DMS153 (cell line): ENCODE measurements around the gene ZNF43.
"Not testable (repeated sequence)": the region's sequence is repeated elsewhere in the genome, so short reads cannot be mapped to it uniquely, and the experiment has no call there.

Experiments used
- DNase-seq: peaks from one replicate; lab custom pipeline; 2025; lab: John Stamatoyannopoulos, UW

Gene ZNF43

DNA sequence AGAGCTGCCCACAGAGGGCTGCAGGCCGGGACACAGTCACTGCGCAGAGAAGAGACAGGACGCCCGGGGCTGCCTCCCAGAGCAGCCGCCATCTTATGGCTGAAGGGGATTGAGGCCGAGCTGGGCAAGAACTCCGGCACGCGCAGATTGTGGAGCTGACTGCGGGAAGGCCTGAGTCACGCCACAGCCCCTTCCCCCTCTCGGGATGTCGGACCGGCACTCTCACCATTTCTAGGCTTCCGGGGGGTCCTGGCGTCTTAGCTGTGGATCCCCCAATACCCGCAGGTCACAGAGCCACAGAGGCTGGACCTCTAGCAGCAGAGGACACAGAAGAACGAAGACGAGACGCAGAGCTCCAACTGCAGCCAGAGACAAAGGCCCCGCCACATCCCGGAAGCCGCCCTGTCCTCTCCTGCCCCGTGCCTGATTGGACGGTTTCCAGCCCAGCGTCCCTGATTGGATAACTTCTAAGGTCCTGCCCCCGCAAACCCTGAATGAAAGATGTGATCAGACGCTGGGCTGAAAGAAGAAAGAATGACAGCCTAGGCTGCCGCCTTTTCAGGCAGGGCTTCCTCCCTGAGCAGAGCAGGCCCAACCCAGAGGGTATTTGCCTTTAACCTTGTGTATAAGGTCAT, at the start of gene ZNF43:
TSS of gene ZNF43 (minus strand) at position 373 of the 635 bp plus-strand sequence. CDS start at position 229, 144 bp downstream.
- DNase-seq = peak; percentile 91

DNA sequence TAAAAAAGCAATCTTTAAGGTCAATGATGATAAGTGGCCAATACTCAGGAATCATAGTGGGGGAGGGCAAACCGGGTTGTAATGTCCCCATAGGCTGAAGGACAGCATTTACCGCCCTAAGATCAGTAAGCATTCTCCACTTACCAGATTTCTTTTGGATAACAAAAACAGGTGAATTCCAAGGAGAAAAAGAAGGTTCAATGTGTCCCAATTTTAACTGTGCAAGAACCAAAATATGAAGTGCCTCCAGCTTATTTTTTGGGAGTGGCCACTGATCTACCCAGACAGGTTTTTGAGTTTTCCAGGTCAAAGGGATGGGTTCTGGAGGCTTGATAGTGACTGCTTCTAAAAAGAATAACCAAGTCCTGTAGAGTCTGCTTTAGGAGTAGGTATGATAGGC, 49.5 kb upstream of the ZNF43 start:
- not testable (repeated sequence) for DNase-seq

DNA sequence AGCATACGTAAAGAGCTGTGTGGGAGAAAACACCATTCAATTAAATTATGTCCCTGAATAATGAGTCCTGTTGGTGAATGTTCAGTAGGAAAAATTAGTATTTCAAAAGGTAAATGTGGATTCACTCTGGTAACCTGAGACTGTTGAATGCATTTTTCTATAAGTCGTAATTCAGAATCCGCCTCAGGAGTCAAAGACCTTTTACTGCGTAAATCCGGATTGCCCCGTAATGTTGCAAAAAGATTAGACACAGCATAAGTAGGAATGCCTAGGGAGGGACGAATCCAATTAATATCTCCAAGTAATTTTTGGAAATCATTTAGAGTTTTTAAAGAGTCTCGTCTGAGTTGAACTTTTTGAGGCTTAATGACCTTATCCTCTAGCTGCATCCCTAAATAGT, 48.8 kb upstream of the ZNF43 start:
- DNase-seq = not testable (repeated sequence)

DNA sequence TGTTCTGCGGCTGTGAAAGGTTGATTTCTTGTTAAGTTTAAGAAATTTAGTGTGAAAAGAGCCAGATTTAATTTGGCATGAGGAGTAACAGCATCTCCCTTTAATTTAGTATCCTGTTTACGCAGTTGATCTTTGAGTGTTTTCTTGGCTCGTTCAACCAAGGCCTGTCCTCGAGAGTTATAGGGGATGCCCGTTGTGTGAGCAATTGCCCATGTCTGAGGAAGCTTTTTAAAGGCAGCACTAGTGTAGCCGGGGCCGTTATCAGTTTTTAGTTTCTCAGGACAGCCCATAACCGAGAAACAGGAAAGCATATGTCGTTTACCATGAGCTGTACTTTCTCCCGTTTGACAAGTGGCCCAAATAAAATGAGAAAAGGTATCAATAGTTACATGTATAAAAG, 47.5 kb upstream of the ZNF43 start:
- DNase-seq = no peak

DNA sequence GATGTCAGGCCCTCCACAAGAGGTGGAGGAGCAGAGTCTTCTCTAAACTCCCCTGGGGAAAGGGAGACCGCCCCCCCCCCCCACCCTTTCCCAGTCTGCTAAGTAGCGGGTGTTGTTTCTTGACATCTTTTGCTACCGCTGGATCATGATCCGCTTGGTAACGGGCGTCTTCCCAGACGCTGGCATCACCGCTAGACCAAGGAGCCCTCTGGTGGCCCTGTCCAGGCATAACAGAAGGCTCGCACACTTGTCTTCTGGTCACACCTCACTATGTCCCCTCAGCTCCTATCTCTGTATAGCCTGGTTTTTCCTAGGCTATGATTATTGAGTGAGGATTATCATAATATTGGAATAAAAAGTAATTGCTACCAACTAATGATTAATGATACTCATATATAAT, 44.8 kb upstream of the ZNF43 start:
- not testable (repeated sequence) for DNase-seq

DNA sequence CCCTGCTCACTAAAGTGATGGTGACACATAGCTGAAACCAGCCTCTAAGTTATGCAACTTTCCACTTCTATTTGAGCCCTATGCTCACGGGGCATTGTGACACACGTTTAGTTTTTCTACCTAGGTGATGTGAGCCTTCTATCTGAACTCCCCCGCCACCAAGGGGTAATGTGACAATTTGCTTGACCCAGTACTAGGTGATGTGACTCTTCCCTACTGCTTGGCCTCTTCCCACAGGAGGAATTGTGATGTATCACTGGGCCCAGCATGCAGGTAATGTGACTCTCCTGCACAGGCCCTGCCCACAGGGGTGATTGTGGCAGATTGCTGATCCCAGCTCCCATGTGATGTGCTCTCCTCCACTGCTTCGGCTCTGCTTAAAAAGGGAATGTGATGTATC, 42.7 kb upstream of the ZNF43 start:
- DNase-seq = no peak

DNA sequence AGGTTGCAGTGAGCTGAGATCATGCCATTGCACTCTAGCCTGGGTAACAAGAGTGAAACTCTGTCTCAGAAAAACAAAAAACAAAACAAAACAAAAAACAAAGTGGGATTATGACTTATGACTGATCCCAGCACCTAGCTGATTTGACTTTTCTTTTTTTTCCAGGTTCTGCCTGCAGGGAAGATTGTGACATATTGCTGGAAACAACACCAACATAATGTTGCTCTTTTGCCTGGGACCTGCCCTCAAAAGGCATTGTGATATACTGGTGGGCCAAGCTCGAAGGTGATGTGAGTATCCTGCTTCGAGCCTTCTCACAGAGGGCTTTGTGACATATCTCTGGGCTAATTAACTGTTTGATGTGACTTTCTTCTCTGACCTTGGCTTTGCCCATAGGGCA, 42.0 kb upstream of the ZNF43 start:
- DNase-seq = no peak

DNA sequence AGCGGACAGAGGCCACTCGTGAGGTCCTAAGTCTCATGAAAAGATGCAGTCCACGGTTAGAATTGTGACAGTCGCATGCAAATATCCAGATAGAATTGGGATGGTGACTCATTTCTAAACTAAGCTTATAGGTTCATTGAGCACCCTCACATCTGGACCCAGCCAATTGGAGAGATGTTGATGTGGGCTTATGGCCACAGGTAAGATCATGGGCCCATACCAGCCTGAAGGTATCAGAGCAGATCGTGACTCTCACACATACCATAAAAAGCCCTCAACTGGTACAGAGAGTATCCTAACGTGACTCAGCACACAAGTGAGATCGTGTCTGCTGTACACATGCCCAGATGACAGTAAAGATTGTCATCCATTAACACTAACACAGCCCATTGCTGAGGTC, 40.6 kb upstream of the ZNF43 start:
- not testable (repeated sequence) for DNase-seq

DNA sequence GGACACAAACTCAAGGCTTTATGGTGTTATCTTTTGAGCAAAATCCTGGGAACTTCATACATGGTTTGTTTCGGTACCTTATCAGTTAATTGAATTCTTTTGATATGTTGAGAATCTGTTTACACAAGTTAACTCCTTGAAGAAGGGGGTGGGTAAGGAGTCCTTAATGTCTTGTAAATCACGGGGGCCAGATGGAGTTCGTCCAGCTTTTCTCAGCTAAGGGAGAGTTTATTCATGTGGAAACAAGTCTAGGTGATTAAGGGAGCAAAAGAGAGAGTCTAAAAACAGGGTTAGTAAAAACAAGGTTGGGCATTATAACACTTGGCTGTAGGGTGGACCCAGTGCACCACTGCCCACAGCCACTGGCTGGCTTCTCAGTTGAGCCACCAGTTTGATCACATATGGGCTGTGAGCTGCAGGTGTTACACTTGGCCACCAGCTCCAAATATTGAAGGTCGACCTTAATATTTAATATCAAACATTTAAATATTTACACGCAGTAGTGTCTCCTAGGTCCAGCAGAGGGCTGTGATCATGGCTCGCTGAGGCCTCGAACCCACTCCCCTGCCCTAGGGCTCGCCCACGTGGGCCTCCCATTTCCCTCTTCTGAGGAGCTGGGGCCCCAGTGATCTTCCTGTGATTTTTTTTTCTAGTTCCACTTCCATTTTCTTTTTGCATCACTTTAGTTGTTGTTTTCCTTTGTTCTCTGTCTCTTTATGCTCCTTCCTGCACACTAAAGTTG, 21.0 kb upstream of the ZNF43 start:
- no peak for DNase-seq

DNA sequence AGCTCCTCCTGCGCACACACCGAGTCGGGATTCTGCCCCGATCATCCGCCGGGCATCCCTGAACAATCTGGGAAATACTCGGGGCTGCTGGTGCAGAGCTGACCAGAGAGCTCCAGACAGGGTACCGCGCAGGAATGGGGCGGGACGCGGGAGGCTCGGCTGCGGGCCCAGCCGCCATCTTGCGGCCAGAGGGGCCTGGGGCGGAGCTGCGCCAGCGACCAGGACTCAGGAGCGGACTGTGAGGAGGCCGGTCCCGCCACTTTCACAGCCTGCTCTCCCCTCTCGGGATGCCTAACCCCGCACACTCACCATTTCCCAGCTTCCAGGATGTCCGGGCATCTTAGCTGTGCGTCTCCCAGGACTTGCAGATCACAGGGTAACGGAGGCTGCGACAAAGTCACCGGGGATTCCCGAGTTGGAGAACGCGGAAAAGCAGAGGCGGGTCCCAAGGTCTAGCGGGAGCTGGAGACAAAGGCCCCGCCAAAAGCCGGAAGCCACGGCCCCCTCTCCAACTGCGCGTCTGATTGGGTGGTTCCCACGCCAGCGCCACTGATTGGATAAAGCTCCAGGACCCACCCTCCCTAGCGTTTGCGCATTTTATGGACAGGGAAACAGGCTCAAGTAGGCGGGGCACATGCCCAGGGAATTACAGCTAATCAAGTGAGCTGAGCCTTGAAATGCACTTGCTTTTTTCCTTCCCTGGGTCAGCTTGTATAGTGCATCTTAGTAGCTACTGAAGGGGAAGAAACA, 15.8 kb upstream of the ZNF43 start:
- DNase-seq = peak; percentile 96

DNA sequence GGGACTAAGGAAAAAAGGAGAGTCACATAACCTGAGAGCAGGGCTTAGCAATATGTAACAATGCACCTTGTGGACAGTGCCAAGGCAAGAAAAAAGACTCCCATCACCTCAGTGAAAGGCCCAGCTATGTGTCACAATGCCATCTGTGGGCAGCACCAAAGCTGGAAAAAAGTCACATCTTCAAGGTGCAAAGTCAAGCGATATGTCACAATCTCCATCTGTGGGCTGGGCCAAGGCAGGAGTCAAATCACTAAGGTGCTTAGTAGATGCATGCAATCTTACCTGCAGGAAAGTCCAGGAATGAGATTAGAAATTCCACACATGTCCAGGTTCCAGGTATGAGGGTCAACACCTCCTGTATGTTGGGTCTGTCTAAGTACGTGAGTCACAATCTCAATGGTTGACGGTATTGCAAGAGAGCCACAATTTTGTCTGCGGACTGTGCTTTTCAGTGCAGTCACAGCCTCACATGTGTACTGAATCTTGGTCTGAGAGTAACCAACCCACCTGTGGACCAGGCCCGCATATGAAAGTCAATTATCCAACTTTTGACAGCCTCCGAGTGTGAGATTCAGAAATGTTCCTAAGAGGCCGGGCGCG, 14.8 kb upstream of the ZNF43 start:
- DNase-seq = no peak

DNA sequence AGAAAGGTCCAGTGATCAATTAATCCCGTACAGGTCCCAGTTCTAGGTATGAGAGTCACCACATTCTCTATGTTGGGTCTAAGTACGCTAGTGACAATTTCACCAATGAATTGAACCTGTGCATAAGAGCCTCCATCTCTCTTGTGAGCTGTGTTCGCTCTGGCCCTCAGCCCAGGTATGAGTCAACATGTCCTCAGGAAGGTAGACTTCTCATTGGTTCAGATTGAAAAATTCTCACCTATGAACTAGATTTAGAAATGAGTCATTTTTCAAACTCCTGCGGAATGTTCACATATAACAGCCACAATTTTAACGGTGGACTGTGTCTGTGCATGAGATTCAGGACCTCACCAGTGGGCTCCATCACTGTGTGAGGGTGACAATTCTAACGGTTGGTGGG, 12.7 kb upstream of the ZNF43 start:
- DNase-seq = no peak

DNA sequence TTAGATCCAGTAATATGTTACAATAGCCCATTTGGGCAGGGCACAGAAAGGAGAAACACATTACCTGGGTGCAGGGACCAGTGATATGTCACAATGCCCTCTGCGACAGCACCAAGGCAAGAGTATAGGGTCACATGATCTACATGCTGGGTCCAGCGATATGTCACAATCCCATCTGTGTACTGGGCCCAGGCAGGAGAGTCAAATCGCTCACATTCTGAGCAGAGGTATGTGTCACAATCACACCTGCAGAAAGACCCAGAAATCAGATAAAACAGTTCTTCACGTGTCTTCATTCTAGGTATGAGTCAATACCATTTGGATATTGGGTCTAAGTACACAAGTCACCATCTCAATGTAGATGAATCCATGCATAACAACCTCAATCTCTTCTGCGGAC, 7.1 kb upstream of the ZNF43 start:
- DNase-seq = no peak

DNA sequence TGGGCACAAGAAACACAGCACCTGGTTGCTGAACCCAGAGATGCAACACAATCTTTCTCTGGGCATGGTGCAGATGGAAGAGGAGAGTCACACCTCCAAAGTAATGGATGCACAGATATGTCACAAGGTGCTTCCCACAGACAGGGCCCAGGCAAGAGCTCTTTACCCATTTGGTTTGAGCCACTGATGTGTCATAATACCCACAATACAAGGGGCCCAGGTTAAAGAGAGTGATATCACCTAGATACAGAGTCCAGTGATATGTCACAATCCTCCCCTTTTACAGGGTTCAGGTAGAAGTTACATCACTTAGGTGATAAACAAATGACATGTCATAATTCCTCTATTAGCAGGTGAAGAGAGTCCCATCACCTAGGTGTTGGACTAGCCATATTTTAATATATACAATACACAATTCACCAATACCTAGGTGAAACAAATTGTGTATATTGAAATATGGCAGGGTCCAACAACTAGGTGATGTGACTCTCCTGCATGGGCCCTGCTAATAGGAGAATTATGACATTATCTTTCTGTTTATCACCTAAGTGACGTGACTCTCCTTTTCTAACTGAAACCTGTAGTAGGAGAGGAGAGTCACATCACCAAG, 5.6 kb upstream of the ZNF43 start:
- no peak for DNase-seq

DNA sequence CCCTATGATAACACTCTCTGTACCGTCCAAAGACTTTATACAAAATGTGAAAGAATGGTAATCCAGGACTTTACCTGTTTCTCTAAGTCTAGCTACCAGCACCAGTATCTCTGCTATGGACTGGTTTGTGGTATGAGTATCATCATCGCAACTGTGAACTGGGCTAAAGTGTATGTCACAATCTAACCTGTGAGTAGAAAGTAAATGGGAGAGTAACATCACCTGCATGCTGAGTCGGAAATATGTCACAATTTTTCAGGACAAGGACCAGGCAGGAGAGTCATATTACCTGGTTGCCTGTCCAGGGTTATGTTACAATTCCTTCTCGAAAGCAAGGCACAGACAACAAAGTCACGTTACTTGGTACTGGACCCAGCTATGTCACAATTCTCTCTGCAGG, 5.1 kb upstream of the ZNF43 start:
- DNase-seq = no peak

DNA sequence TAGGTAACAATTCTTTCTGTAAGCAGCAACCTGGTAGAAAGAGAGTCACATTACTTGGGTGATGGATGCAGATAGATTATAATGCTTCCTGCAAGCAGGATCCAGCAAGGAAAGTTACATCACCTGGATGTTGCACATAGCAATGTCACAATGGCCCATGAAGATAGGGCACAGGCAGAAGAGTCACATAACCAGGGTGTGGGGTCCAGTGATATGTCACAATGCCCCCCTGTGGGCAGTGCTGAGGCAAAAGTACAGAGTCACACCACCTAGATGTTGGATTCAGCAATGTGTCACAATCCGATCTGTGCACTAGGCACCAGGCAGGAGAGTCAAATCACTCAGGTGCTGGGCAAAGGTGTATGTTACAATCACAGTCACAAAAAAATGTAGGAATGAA, 4.0 kb upstream of the ZNF43 start:
- DNase-seq = no peak

DNA sequence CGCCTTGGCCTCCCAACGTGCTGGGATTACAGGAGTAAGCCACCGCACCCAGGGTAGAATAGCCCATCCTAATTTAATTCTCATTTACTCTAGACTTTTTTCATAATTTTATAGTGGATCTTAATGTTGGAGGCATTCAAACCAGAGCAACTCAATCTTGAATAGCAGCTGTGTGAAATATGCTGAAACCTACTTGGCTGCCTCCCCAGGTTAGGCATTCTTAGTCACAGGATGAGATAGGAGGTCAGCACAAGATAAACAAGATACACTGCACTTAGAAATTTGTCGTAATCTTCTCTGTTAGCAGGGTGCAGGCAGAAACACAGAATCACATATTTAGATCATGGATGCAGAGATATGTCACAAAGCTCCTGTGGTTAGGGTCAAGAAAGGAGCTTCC, 2.7 kb upstream of the ZNF43 start:
- no peak for DNase-seq

DNA sequence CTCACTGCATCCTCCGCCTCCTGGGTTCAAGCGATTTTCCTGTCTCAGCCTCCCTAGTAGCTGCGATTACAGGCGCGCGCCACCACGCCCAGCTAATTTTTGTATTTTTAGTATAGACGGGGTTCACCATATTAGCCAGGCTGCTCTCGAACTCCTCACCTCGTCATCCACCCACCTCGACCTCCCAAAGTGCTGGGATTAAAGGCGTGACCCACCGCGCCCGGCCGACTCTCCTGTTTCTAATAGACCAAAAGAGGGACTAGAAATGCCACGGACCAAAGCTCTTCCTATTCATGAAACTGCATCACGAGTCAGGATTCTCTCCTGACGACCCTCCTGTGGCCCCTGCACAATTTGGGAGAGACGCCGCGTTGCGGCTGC, 563 bp downstream of the ZNF43 start:
- no peak for DNase-seq

DNA sequence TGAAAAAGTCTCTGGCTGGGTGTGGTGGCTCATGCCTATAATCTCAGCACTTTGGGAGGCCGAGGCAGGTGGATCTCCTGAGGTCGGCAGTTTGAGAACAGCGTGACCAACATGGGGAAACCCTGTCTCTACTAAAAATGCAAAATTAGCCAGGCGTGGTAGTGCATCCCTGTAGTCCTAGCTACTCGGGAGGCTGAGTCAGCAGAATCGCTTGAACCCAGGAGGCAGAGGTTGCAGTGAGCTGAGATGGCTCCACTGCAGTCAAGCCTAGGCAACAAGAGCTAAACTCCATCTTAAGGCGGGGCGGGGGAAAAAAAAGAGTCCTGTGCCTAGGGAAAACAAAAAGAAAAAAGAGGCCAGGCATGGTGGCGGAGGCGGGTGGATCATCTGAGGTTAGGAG, 2.2 kb downstream of the ZNF43 start:
- DNase-seq = no peak

DNA sequence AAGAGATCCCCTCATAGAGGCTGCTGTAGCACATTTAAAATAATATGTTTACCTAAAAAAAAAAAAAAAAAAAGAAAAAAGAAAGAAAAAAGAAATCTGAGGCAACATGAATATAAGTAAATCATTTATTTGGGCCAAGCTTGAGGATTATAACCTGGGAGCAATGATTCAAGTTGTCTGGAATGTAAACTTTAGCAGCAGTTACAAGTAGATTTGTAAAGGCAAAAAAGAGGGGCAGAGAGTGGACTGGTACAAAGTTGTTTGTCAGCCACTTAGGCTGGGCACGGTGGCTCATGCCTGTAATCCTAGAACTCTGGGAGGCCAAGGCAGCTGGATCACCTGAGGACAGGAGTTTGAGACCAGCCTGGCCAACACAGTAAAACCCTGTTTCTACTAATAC, 11.3 kb downstream of the ZNF43 start:
- no peak for DNase-seq

DNA sequence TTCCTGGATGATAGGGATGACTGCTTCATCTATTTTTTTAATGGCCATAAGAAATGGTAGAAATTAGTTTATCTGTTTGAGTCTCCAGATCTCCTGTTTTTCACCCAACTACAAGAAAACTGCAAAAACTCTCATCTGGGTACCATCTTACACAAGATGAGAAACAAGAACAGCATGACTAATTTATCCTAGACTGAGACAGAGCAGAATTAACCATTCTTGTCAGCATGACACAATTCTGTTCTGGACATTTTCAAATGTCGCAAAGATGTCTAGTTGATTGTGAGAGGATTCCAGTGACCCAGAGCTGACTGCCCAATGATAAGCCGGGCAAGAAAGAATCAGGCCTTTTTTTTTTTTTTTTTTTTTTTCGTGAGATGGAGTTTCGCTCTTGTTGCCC, 12.8 kb downstream of the ZNF43 start:
- no peak for DNase-seq

DNA sequence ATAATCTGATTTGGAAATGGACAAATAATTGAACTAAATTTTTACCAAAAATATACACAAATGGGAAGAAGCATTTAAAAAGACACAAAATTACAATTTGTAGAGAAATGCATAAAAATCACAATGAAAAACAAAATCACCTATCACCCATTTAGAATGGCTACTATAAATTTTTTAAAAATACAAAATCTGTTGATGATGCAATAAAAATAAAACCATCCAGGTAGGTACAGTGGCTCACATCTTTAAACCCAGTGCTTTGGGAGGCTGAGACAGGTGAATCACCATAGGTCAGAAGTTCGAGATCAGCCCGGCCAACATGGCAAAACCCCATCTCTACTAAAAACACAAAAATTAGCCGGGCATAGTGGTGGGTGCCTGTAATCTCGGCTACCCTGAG, 23.5 kb downstream of the ZNF43 start:
- DNase-seq = no peak
